Liver (tissue), 3 donors: ENCODE data around the gene JMJD7.

Source experiments
- GABPA ChIP-seq, 2 donors: IDR thresholded peaks in 1 of 2; conservative IDR thresholded peaks in 1 of 2; 2 replicates each; pipeline ENCODE4 v1.6.1; 2016; ENCODE audit warnings: antibody characterized with exemption in 2 of 2, mild to moderate bottlenecking in 1 of 2, moderate library complexity in 1 of 2
- RXRA ChIP-seq, 2 donors: IDR thresholded peaks; 2 replicates each; pipeline ENCODE4 v1.6.1; 2017 to 2018; ENCODE audit warnings: antibody characterized with exemption in 2 of 2, mild to moderate bottlenecking in 1 of 2
- TF ChIP-seq, protein P1 (sequence below): fragments of 150-350 bp; IDR thresholded peaks from 2 replicates; pipeline ENCODE4 v1.5.1; 2017; ENCODE audit warnings: improper control_type of control experiment, low read depth, low read length; ENCODE audit not compliant: missing input control
- TF ChIP-seq, protein P2 (sequence below): IDR thresholded peaks from 2 replicates; pipeline ENCODE4 v1.6.1; 2016; ENCODE audit warnings: antibody characterized with exemption, mild to moderate bottlenecking
- donor health status: healthy.
- donor health status: healthy.

- TF ChIP-seq, protein P1, sequence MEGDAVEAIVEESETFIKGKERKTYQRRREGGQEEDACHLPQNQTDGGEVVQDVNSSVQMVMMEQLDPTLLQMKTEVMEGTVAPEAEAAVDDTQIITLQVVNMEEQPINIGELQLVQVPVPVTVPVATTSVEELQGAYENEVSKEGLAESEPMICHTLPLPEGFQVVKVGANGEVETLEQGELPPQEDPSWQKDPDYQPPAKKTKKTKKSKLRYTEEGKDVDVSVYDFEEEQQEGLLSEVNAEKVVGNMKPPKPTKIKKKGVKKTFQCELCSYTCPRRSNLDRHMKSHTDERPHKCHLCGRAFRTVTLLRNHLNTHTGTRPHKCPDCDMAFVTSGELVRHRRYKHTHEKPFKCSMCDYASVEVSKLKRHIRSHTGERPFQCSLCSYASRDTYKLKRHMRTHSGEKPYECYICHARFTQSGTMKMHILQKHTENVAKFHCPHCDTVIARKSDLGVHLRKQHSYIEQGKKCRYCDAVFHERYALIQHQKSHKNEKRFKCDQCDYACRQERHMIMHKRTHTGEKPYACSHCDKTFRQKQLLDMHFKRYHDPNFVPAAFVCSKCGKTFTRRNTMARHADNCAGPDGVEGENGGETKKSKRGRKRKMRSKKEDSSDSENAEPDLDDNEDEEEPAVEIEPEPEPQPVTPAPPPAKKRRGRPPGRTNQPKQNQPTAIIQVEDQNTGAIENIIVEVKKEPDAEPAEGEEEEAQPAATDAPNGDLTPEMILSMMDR, result no peak
- TF ChIP-seq, protein P2, sequence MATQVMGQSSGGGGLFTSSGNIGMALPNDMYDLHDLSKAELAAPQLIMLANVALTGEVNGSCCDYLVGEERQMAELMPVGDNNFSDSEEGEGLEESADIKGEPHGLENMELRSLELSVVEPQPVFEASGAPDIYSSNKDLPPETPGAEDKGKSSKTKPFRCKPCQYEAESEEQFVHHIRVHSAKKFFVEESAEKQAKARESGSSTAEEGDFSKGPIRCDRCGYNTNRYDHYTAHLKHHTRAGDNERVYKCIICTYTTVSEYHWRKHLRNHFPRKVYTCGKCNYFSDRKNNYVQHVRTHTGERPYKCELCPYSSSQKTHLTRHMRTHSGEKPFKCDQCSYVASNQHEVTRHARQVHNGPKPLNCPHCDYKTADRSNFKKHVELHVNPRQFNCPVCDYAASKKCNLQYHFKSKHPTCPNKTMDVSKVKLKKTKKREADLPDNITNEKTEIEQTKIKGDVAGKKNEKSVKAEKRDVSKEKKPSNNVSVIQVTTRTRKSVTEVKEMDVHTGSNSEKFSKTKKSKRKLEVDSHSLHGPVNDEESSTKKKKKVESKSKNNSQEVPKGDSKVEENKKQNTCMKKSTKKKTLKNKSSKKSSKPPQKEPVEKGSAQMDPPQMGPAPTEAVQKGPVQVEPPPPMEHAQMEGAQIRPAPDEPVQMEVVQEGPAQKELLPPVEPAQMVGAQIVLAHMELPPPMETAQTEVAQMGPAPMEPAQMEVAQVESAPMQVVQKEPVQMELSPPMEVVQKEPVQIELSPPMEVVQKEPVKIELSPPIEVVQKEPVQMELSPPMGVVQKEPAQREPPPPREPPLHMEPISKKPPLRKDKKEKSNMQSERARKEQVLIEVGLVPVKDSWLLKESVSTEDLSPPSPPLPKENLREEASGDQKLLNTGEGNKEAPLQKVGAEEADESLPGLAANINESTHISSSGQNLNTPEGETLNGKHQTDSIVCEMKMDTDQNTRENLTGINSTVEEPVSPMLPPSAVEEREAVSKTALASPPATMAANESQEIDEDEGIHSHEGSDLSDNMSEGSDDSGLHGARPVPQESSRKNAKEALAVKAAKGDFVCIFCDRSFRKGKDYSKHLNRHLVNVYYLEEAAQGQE, result no peak
- no peak for TF ChIP-seq GABPA (IDR thresholded peaks at IDR 0.05 in 1 of 2, conservative IDR thresholded peaks at IDR 0.05 in 1 of 2)
- no peak for TF ChIP-seq RXRA (IDR thresholded peaks at IDR 0.05)
Measured at GRCh38 chr15:41882689-41883483, 55.0 kb downstream of the JMJD7 start.
